Measurements from ENCODE around the gene KCNE3. TPM values are rescaled to one million over a fixed set of nuclear protein-coding genes. Genes with fewer than 3 reads are reported as not detected.

KCNE3 gene
- total and polyA plus RNA-seq, 8 donors: 3.6 to 35.1 (median 10.6) TPM

- no peak overlapping the region for H3K4me3 ChIP-seq
- H3K36me3 ChIP-seq: no peaks in the 10 kb centered on the region
- no peak for TF ChIP-seq CTCF (IDR thresholded peaks at IDR 0.05)
- no peak for TF ChIP-seq POLR2AphosphoS5 (IDR thresholded peaks at IDR 0.05)
- no peak for TF ChIP-seq POLR2A (IDR thresholded peaks at IDR 0.05)
- TF ChIP-seq EP300 (IDR thresholded peaks at IDR 0.05): no peak
- H3K27me3 ChIP-seq: no peaks in the 10 kb centered on the region
- intact Hi-C loops (cut with DNase I; ENCODE audit: low total_unique reads): loop anchor here (5.0 kb wide), 2 partner anchors 54 to 189 kb away; no protein-coding TSS in a partner anchor
- no peak overlapping the region for H3K27ac ChIP-seq
- H3K4me1 ChIP-seq: peaks cover 0 to 29% (median 15%) of the 10 kb centered on the region in 4 donors
- no peaks in the 10 kb centered on the region for H3K9me3 ChIP-seq
- WGBS, 5 donors: 88 to 100% (median 91%) methylated on average over 1 of the region's 1 CpG
- no peak for DNase-seq
Measured at GRCh38 chr11:74446532-74446938, 20.8 kb downstream of the KCNE3 start.

GRCh38 chr11:74444173-74444826 lies 23.0 kb downstream of the KCNE3 start:
- DNase-seq: peak in 1 of 2 donors; percentile 28
- Histone ChIP-seq H3K27me3 (no peaks in the 10 kb centered on the region), H3K4me1 (peaks cover 0 to 23% (median 15%) of the 10 kb centered on the region in 4 donors), H3K36me3 (no peaks in the 10 kb centered on the region), H3K27ac (no peak overlapping the region), H3K4me3 (no peak overlapping the region), H3K9me3 (no peaks in the 10 kb centered on the region)
- WGBS, 5 donors: 70 to 78% (median 75%) methylated on average over 9 of the region's 9 CpGs
- TF ChIP-seq EP300 (IDR thresholded peaks at IDR 0.05): no peak
- no peak for TF ChIP-seq POLR2A (IDR thresholded peaks at IDR 0.05)
- no peak for TF ChIP-seq CTCF (IDR thresholded peaks at IDR 0.05)
- no peak for TF ChIP-seq POLR2AphosphoS5 (IDR thresholded peaks at IDR 0.05)
- intact Hi-C loops (cut with DNase I; ENCODE audit: low total_unique reads): no loop called here

GRCh38 chr11:74443071-74443864 lies 24.1 kb downstream of the KCNE3 start:
- TF ChIP-seq CTCF (IDR thresholded peaks at IDR 0.05) (peak in 1 of 7 experiments; percentile 23), POLR2AphosphoS5 (IDR thresholded peaks at IDR 0.05) (peak in 1 of 3 donors; percentile 14), EP300 (IDR thresholded peaks at IDR 0.05) (no peak), POLR2A (IDR thresholded peaks at IDR 0.05) (no peak)
- Histone ChIP-seq H3K9me3 (no peaks in the 10 kb centered on the region), H3K27ac (peak overlapping the region in 3 of 5 donors; percentile 5 to 49 (median 10)), H3K36me3 (no peaks in the 10 kb centered on the region), H3K27me3 (no peaks in the 10 kb centered on the region), H3K4me1 (peaks cover 0 to 20% (median 15%) of the 10 kb centered on the region in 4 donors), H3K4me3 (no peak overlapping the region)
- 27 to 41% (median 34%) methylated on average over 8 of the region's 8 CpGs for WGBS, 5 donors
- DNase-seq: peak; percentile 63 to 68
- intact Hi-C loops (cut with DNase I; ENCODE audit: low total_unique reads): no loop called here

GRCh38 chr11:74442636-74443035 lies 24.7 kb downstream of the KCNE3 start:
- Histone ChIP-seq H3K4me3 (no peak overlapping the region), H3K27me3 (no peaks in the 10 kb centered on the region), H3K9me3 (no peaks in the 10 kb centered on the region), H3K4me1 (peaks cover 0 to 20% (median 15%) of the 10 kb centered on the region in 4 donors), H3K36me3 (no peaks in the 10 kb centered on the region), H3K27ac (peak overlapping the region in 2 of 5 donors; percentile 10 to 49)
- DNase-seq: peak in 1 of 2 donors; percentile 52
- no peak for TF ChIP-seq CTCF (IDR thresholded peaks at IDR 0.05)
- TF ChIP-seq POLR2AphosphoS5 (IDR thresholded peaks at IDR 0.05): peak in 1 of 3 donors; percentile 19
- 21 to 42% (median 31%) methylated on average over 3 of the region's 3 CpGs for WGBS, 5 donors
- intact Hi-C loops (cut with DNase I; ENCODE audit: low total_unique reads): no loop called here
